Ovary (tissue), 9 donors: ENCODE measurements around the gene GRID1. TPM values are rescaled to one million over a fixed set of nuclear protein-coding genes. Genes with fewer than 3 reads are reported as not detected.

Experiments used
- DNase-seq, 5 donors: peaks; one replicate each; pipeline ENCODE4 v3.0.0-alpha.2; 2019 to 2020
- H3K27ac ChIP-seq, 2 donors: fragments of 200-600 bp; one replicate each; pipeline versions ENCODE4 v1.5.1 to v1.8.0; 2019 to 2022
- H3K27me3 ChIP-seq: fragments of 200-600 bp; one replicate; pipeline ENCODE4 v1.8.0; 2022
- H3K36me3 ChIP-seq: fragments of 200-600 bp; sonication (generic); one replicate; pipeline ENCODE4 v1.5.1; 2019
- H3K4me1 ChIP-seq: one replicate; pipeline ENCODE4 v1.8.1; 2013; ENCODE audit warnings: mild to moderate bottlenecking, moderate library complexity; ENCODE audit not compliant: insufficient read depth
- H3K4me3 ChIP-seq: fragments of 200-600 bp; sonication (generic); one replicate; pipeline ENCODE4 v1.5.1; 2017
- H3K9me3 ChIP-seq, 2 donors: fragments of 200-600 bp in 1 of 2; sonication (generic) in 1 of 2; one replicate each; pipeline versions ENCODE4 v1.5.1 to v1.8.1; 2013 to 2019; ENCODE audit warnings: mild to moderate bottlenecking in 1 of 2, moderate library complexity in 1 of 2
- CTCF ChIP-seq, 3 donors: fragments of 450-650 bp in 2 of 3; fragments of 200-600 bp in 1 of 3; IDR thresholded peaks; one replicate each; pipeline versions ENCODE4 v1.5.1 to v1.8.0; 2016 to 2022; ENCODE audit warnings: antibody characterized with exemption in 3 of 3, mild to moderate bottlenecking in 1 of 3
- EP300 ChIP-seq: sonication (generic); formaldehyde crosslinking; IDR thresholded peaks from one replicate; pipeline ENCODE4 v1.6.1; 2017; ENCODE audit warnings: antibody characterized with exemption
- POLR2A ChIP-seq: fragments of 450-650 bp; IDR thresholded peaks from one replicate; pipeline ENCODE4 v1.6.1; 2017; ENCODE audit warnings: antibody characterized with exemption, mild to moderate bottlenecking, moderate library complexity
- WGBS, 3 donors: extraction: QIAGEN DNeasy Blood & Tissue Kit in 1 of 3; methylation state at CpG; one replicate each; pipeline versions ENCODE4 v1.1.5 to v1.1.7; 2013 to 2017; 5-methylcytosine and 5-hydroxymethylcytosine counted together
- intact Hi-C, 4 donors: fragments of 100-400 bp; cut with DNase I; formaldehyde crosslinking; loops; one replicate each; pipeline versions ENCODE4 v1.11.0 to v1.15.1; 2022 to 2023
- polyA plus RNA-seq, 2 donors: library from polyadenylated mRNA; stranded (reverse); fragments of 200-250 nt in 1 of 2; fragments of 350-450 nt in 1 of 2; fragmentation: Illumina TruSeq in 1 of 2; extraction: RNeasy Lipid Tissue Mini Kit (QIAGEN cat#74804) in 1 of 2; gene quantifications; one replicate each; pipeline ENCODE4 v1.2.3, GENCODE V29; 2013 to 2014
- total RNA-seq, 7 donors: library from RNA; depleted of rRNA in 2 of 7; stranded (reverse); fragments of >200 nt in 2 of 7; fragmentation: NEBNext Ultra II Directional in 3 of 7; extraction: Animal tissue kit (Norgen Biotek cat#: 25700) in 3 of 7; gene quantifications; one replicate each; pipeline versions ENCODE4 v1.1.0 to v1.2.4, GENCODE V29; 2016 to 2023
- donor health status: DM: no; HTN: no; CAD: no; lungs with moderate emphysema.
- donor health status: DM: no; HTN: no; CAD: no.
- donor health status: Bipolar disorder and iron deficiency.
- donor health status: DM: yes; HTN: yes; CAD: no.
- donor health status: DM: no; HTN: no; CAD: no.
- donor health status: DM: yes; HTN: yes; CAD: no.

GRID1 gene
- total and polyA plus RNA-seq, 9 donors: 0.57 to 6.2 (median 1.8) TPM

- intact Hi-C loops: no loop called here
- no peak overlapping the region for H3K27ac ChIP-seq
- DNase-seq: no peak
- H3K36me3 ChIP-seq: no peaks in the 10 kb centered on the region
- H3K27me3 ChIP-seq: no peaks in the 10 kb centered on the region
- no peak overlapping the region for H3K4me3 ChIP-seq
- H3K9me3 ChIP-seq: no peaks in the 10 kb centered on the region
- H3K4me1 ChIP-seq: no peaks in the 10 kb centered on the region
- TF ChIP-seq POLR2A (no peak), EP300 (no peak), CTCF (IDR thresholded peaks at IDR 0.05) (no peak)
- WGBS, 3 donors: 77 to 89% (median 81%) methylated on average over 8 to 9 of the region's 9 CpGs
Observed at GRCh38 chr10:86354761-86355540, 11.6 kb downstream of the GRID1 start.

GRCh38 chr10:86353506-86354485 lies 12.8 kb downstream of the GRID1 start:
- no peaks in the 10 kb centered on the region for H3K36me3 ChIP-seq
- TF ChIP-seq EP300 (no peak), POLR2A (no peak), CTCF (IDR thresholded peaks at IDR 0.05) (no peak)
- H3K27ac ChIP-seq: no peak overlapping the region
- H3K4me1 ChIP-seq: no peaks in the 10 kb centered on the region
- 88 to 94% (median 89%) methylated on average over 18 of the region's 18 CpGs for WGBS, 3 donors
- intact Hi-C loops: no loop called here
- DNase-seq: no peak
- no peaks in the 10 kb centered on the region for H3K9me3 ChIP-seq
- H3K27me3 ChIP-seq: no peaks in the 10 kb centered on the region
- H3K4me3 ChIP-seq: no peak overlapping the region

- intact Hi-C loops: no loop called here
- Histone ChIP-seq H3K9me3 (no peaks in the 10 kb centered on the region), H3K27me3 (no peaks in the 10 kb centered on the region), H3K4me1 (no peaks in the 10 kb centered on the region), H3K36me3 (no peaks in the 10 kb centered on the region), H3K27ac (no peak overlapping the region), H3K4me3 (no peak overlapping the region)
- DNase-seq: no peak
- 53 to 60% (median 59%) methylated on average over 6 of the region's 6 CpGs for WGBS, 3 donors
- no peak for TF ChIP-seq CTCF (IDR thresholded peaks at IDR 0.05)
Observed at GRCh38 chr10:86350897-86351296, 15.7 kb downstream of the GRID1 start.

GRCh38 chr10:86349940-86350630 lies 16.5 kb downstream of the GRID1 start:
- 80 to 86% (median 85%) methylated on average over 5 of the region's 5 CpGs for WGBS, 3 donors
- no peak for DNase-seq
- H3K27me3 ChIP-seq: no peaks in the 10 kb centered on the region
- no peak overlapping the region for H3K27ac ChIP-seq
- H3K9me3 ChIP-seq: no peaks in the 10 kb centered on the region
- H3K4me3 ChIP-seq: no peak overlapping the region
- H3K36me3 ChIP-seq: no peaks in the 10 kb centered on the region
- intact Hi-C loops: loop anchor here in 1 of 4 donors (5.0 kb wide), 1 partner anchor 198 kb away; no protein-coding TSS in a partner anchor
- TF ChIP-seq CTCF (IDR thresholded peaks at IDR 0.05) (no peak), EP300 (no peak), POLR2A (no peak)
- H3K4me1 ChIP-seq: no peaks in the 10 kb centered on the region
